Subcutaneous abdominal adipose tissue (tissue), 5 donors: ENCODE measurements around the gene CGN.

Source experiments
- H3K27ac ChIP-seq: one replicate; pipeline ENCODE4 v1.7.0; 2013; ENCODE audit warnings: low read depth, mild to moderate bottlenecking, inconsistent platforms, low read length, moderate library complexity
- H3K27me3 ChIP-seq, 5 donors: one replicate each; pipeline ENCODE4 v1.7.0; 2013; ENCODE audit warnings: low read length in 5 of 5, inconsistent platforms in 1 of 5; ENCODE audit not compliant: control insufficient read depth in 5 of 5, insufficient read depth in 4 of 5
- H3K36me3 ChIP-seq, 5 donors: one replicate each; pipeline ENCODE4 v1.7.0; 2013; ENCODE audit warnings: low read length in 5 of 5; ENCODE audit not compliant: control insufficient read depth in 5 of 5, insufficient read depth in 5 of 5
- H3K4me1 ChIP-seq, 5 donors: one replicate each; pipeline ENCODE4 v1.7.0; 2013; ENCODE audit warnings: low read length in 5 of 5, mild to moderate bottlenecking in 3 of 5, moderate library complexity in 1 of 5; ENCODE audit not compliant: control insufficient read depth in 5 of 5, insufficient read depth in 5 of 5
- H3K4me3 ChIP-seq, 5 donors: one replicate each; pipeline ENCODE4 v1.7.0; 2013; ENCODE audit warnings: low read length in 5 of 5, low read depth in 1 of 5
- H3K9ac ChIP-seq, 5 donors: one replicate each; pipeline ENCODE4 v1.7.0; 2013; ENCODE audit warnings: low read length in 5 of 5, mild to moderate bottlenecking in 4 of 5, moderate library complexity in 3 of 5
- H3K9me3 ChIP-seq, 5 donors: one replicate each; pipeline ENCODE4 v1.7.0; 2013; ENCODE audit warnings: low read length in 5 of 5; ENCODE audit not compliant: control insufficient read depth in 5 of 5
- donor health status: healthy.
- donor health status: healthy.
- donor health status: healthy.
- donor health status: healthy.
- donor health status: healthy.

The CGN gene

GRCh38 chr1:151583796-151584195 lies 72.6 kb downstream of the CGN start:
- Histone ChIP-seq H3K9me3 (no peaks in the 10 kb centered on the region), H3K4me3 (no peak overlapping the region), H3K36me3 (peaks cover 6 to 29% (median 23%) of the 10 kb centered on the region in 5 donors), H3K27ac (no peak overlapping the region), H3K4me1 (peaks cover 2 to 24% (median 17%) of the 10 kb centered on the region in 5 donors), H3K27me3 (no peaks in the 10 kb centered on the region), H3K9ac (no peak overlapping the region)

GRCh38 chr1:151584278-151584677 lies 73.1 kb downstream of the CGN start:
- no peaks in the 10 kb centered on the region for H3K9me3 ChIP-seq
- peaks cover 3 to 26% (median 18%) of the 10 kb centered on the region in 5 donors for H3K36me3 ChIP-seq
- peaks cover 2 to 24% (median 17%) of the 10 kb centered on the region in 5 donors for H3K4me1 ChIP-seq
- H3K27me3 ChIP-seq, result no peaks in the 10 kb centered on the region
- H3K27ac ChIP-seq, result no peak overlapping the region
- no peak overlapping the region for H3K4me3 ChIP-seq
- no peak overlapping the region for H3K9ac ChIP-seq

- H3K4me1 ChIP-seq, result peaks cover 2 to 24% (median 17%) of the 10 kb centered on the region in 5 donors
- no peak overlapping the region for H3K4me3 ChIP-seq
- H3K27ac ChIP-seq, result no peak overlapping the region
- H3K9ac ChIP-seq, result no peak overlapping the region
- H3K36me3 ChIP-seq, result peaks cover 3 to 21% (median 13%) of the 10 kb centered on the region in 5 donors
- no peaks in the 10 kb centered on the region for H3K27me3 ChIP-seq
- no peaks in the 10 kb centered on the region for H3K9me3 ChIP-seq
These were observed 73.6 kb downstream of the CGN start for GRCh38 chr1:151584780-151585179.

GRCh38 chr1:151585622-151586021 lies 74.4 kb downstream of the CGN start:
- peaks cover 2 to 24% (median 17%) of the 10 kb centered on the region in 5 donors for H3K4me1 ChIP-seq
- H3K9me3 ChIP-seq, result peaks cover 0 to 1% (median 0%) of the 10 kb centered on the region in 5 donors
- no peak overlapping the region for H3K4me3 ChIP-seq
- no peak overlapping the region for H3K9ac ChIP-seq
- H3K27ac ChIP-seq, result no peak overlapping the region
- peaks cover 3 to 17% (median 10%) of the 10 kb centered on the region in 5 donors for H3K36me3 ChIP-seq
- no peaks in the 10 kb centered on the region for H3K27me3 ChIP-seq
